Spinal cord (tissue), 10 donors: ENCODE data around the gene FAM118A. TPM values are rescaled to one million over a fixed set of nuclear protein-coding genes. Genes with fewer than 3 reads are reported as not detected.

Source experiments
- DNase-seq, 6 donors: peaks; one replicate each; pipeline versions ENCODE4 v3.0.0 to v3.0.0-alpha.2; 2013 to 2015; ENCODE audit warnings: low spot score in 6 of 6, low read depth in 4 of 6
- H3K27ac ChIP-seq: one replicate; pipeline ENCODE4 v1.5.1; 2013; ENCODE audit warnings: low read depth, low read length, control low read depth
- H3K27me3 ChIP-seq: one replicate; pipeline ENCODE4 v1.6.1; 2013; ENCODE audit warnings: low read length; ENCODE audit not compliant: control insufficient read depth, insufficient read depth
- H3K36me3 ChIP-seq: one replicate; pipeline ENCODE4 v1.6.1; 2013; ENCODE audit warnings: low read length; ENCODE audit not compliant: control insufficient read depth, insufficient read depth
- H3K4me1 ChIP-seq: one replicate; pipeline ENCODE4 v1.6.1; 2013; ENCODE audit warnings: low read length; ENCODE audit not compliant: control insufficient read depth, insufficient read depth
- H3K4me3 ChIP-seq: one replicate; pipeline ENCODE4 v1.5.1; 2013; ENCODE audit warnings: low read depth, low read length, control low read depth
- H3K9me3 ChIP-seq: one replicate; pipeline ENCODE4 v1.6.1; 2013; ENCODE audit warnings: low read length; ENCODE audit not compliant: control insufficient read depth, insufficient read depth
- WGBS: methylation state at CpG from one replicate; pipeline ENCODE4 v1.1.5; 2013; ENCODE audit warnings: missing lambda C conversion rate; ENCODE audit not compliant: insufficient coverage; 5-methylcytosine and 5-hydroxymethylcytosine counted together
- polyA plus RNA-seq, 2 donors: library from polyadenylated mRNA; unstranded; fragments of 120-200 nt; gene quantifications; one replicate each; pipeline ENCODE4 v1.2.1, GENCODE V29; 2013; ENCODE audit not compliant: insufficient read length in 2 of 2
- total RNA-seq, 2 donors: library from RNA; depleted of rRNA in 1 of 2; stranded (reverse); fragments of 120-200 nt in 1 of 2; fragments of >200 nt in 1 of 2; gene quantifications; one replicate each; pipeline versions ENCODE4 v1.2.3 to v1.2.4, GENCODE V29; 2013 to 2014
- donor health status: healthy.

Gene FAM118A
- total and polyA plus RNA-seq, 4 donors: 20.5 to 56.6 (median 35.4) TPM

DNA sequence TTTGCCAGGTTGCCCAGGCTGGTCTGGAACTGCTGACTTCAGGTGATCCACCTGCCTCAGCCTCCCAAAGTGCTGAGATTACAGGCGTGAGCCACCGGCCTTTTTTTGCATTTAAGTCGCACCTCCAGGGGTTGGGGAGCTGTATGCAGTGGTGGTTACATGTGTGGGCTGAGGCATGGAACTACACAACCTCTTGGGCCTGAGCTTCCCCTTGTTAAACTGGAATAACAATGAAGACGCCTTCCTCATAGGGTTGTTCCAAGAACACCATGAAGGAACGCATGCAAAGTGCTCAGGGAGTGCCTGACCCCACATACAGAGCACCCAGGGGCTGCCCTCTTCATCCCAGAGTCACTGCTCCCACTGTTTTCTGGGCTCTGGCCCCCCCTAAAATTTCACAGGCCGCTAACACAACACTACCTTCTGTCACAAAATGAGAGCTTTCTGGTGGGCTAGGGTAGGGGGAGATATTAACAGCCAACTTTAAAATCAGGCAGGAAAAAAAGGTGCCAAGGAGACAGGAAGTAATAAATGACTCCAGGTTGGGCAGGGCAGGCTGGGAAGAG, 1.3 kb upstream of the FAM118A start:
- no peaks in the 10 kb centered on the region for H3K27me3 ChIP-seq
- no peak overlapping the region for H3K4me3 ChIP-seq
- 82% methylated on average over 4 of the region's 6 CpGs for WGBS

DNA sequence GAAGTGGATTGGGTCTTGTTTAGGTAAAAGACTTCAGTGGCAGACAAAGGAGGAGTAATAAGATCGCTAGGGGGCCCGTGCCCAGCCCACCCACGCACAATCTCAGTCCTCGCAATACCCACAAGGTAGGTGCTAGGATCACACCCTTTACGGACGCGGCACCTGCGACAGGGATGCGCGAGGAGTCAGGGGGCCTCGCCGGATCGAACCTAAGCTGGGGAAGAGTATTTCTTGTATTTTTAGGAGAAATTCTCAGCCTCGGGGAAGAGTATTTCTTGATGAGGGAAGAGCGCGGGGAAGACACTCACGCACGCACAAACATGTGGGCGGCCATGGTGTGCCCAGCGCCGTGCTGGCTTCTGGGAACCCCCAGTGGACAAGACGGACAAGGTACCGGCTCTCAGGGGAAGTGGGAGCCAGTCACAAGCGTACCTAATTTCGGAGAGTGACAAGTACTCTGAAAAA, 745 bp upstream of the FAM118A start:
- Histone ChIP-seq H3K4me3 (peak overlapping the region; percentile 75), H3K36me3 (no peaks in the 10 kb centered on the region), H3K4me1 (peaks cover 26% of the 10 kb centered on the region), H3K27ac (peak overlapping the region; percentile 64), H3K27me3 (no peaks in the 10 kb centered on the region), H3K9me3 (no peaks in the 10 kb centered on the region)
- WGBS: 49% methylated on average over 24 of the region's 25 CpGs
- DNase-seq: peak in 1 of 6 donors; percentile 64

More for the DNA sequence above, 1.3 kb upstream of the FAM118A start:
- H3K27ac ChIP-seq: no peak overlapping the region
- no peak for DNase-seq
- H3K36me3 ChIP-seq: no peaks in the 10 kb centered on the region
- no peaks in the 10 kb centered on the region for H3K9me3 ChIP-seq
- peaks cover 26% of the 10 kb centered on the region for H3K4me1 ChIP-seq

DNA sequence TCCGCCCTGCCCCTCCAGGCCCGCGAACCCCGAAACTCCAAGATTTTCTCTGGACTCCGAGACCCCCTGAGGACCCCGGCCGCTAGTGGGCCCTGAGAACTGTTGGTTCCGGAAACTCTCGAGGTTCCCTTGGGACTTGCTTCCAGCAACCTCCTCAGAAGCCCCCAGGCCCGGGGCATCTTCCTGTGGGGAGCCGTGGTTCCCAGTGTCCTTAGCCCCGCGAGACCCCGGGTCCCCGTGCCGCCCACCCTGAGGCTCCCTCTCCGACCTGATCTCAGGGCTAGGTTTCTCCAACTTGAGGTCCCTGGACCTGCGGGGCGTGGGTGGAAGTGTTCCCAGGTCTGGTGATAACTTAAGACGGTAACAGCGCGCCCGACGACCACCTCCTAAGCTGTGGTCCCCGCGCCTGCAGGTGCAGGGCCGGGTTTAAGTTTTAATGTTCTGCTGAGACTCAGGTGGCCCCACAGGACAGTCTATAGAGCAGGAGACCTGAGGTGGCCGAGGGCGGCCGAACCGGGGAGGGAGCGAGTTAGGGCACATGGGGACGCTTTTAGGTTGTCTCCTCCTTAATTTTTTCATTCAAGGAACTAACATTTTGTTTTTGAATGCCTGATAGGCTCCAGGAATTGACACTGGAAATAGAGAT, 720 bp downstream of the FAM118A start:
- Histone ChIP-seq H3K4me1 (peaks cover 26% of the 10 kb centered on the region), H3K27ac (no peak overlapping the region), H3K9me3 (no peaks in the 10 kb centered on the region), H3K36me3 (no peaks in the 10 kb centered on the region), H3K4me3 (peak overlapping the region; percentile 67), H3K27me3 (no peaks in the 10 kb centered on the region)
- peak in 1 of 6 donors; percentile 47 for DNase-seq
- 3% methylated on average over 30 of the region's 33 CpGs for WGBS

DNA sequence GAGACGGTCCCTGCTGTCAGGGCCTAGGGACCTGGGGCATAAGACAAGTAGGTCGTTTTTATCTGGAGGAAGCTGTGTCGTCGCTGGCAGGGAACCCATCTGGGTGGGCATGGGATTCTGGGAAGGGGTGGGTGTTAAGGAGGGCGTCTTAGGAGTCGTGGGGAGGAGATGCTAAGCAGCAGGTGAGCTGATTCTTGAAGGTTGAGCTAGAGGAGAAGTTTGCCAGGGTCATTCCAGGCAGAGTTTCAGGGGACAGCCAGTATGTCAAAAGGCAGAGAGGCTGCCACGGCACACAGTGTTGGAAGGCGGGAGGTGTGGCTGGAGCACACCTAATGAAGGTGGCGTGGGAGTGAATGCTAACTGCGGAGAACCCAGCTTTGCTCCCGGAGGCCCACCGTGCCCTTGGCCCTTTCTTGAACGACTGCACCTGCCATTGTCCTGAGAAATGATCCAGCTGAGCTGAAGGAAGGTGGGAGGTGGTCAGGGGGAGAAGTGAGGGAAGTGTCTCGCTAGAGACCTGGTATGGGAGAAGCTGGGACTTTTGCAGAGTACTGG, 1.3 kb downstream of the FAM118A start:
- peak overlapping the region; percentile 67 for H3K4me3 ChIP-seq
- no peaks in the 10 kb centered on the region for H3K9me3 ChIP-seq
- no peak overlapping the region for H3K27ac ChIP-seq
- no peak for DNase-seq
- no peaks in the 10 kb centered on the region for H3K36me3 ChIP-seq
- H3K27me3 ChIP-seq: no peaks in the 10 kb centered on the region
- WGBS: 55% methylated on average over 14 of the region's 14 CpGs
- peaks cover 26% of the 10 kb centered on the region for H3K4me1 ChIP-seq

DNA sequence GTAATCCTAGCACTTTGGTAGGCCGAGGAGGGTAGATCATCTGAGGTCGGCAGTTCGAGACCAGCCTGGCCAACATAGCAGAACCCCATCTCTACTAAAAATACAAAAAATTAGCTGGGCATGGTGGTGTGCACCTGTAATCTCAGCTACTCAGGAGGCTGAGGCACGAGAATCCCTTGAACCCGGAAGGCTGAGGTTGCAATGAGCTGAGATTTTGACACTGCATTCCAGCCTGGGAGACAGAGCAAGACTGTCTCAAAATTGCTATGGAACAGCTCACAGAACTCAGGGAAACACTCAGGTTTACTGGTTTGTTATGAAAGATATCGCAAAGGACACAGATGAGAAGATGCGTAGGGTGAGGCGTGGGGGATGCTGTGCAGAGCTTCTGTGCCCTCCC, 2.7 kb downstream of the FAM118A start:
- Histone ChIP-seq H3K27ac (no peak overlapping the region), H3K36me3 (no peaks in the 10 kb centered on the region), H3K4me3 (no peak overlapping the region), H3K9me3 (no peaks in the 10 kb centered on the region), H3K4me1 (peaks cover 30% of the 10 kb centered on the region), H3K27me3 (no peaks in the 10 kb centered on the region)
- WGBS: 79% methylated on average over 5 of the region's 8 CpGs
- no peak for DNase-seq

DNA sequence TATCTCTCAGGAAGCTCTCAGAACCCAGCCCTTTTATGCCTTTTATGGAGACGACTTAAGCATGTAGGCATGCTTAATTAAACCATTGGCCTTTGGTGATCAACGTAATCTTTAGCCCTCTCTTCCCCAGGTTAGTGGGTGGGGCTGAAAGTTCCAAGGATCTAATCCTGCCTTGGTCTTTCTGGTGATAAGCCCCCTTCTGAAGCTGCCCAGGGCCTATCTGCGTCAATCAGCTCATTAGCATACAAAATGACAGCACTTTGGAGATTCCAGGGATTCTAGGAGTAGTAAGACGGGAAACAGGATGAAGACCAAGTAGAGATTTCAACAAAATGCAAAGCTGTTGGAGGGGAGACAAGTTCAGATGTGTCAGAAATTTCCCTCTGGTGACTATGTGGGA, 3.1 kb downstream of the FAM118A start:
- Histone ChIP-seq H3K9me3 (no peaks in the 10 kb centered on the region), H3K4me3 (no peak overlapping the region), H3K27ac (no peak overlapping the region), H3K36me3 (no peaks in the 10 kb centered on the region), H3K4me1 (peaks cover 34% of the 10 kb centered on the region), H3K27me3 (no peaks in the 10 kb centered on the region)
- DNase-seq: no peak
- 86% methylated on average over 3 of the region's 4 CpGs for WGBS

DNA sequence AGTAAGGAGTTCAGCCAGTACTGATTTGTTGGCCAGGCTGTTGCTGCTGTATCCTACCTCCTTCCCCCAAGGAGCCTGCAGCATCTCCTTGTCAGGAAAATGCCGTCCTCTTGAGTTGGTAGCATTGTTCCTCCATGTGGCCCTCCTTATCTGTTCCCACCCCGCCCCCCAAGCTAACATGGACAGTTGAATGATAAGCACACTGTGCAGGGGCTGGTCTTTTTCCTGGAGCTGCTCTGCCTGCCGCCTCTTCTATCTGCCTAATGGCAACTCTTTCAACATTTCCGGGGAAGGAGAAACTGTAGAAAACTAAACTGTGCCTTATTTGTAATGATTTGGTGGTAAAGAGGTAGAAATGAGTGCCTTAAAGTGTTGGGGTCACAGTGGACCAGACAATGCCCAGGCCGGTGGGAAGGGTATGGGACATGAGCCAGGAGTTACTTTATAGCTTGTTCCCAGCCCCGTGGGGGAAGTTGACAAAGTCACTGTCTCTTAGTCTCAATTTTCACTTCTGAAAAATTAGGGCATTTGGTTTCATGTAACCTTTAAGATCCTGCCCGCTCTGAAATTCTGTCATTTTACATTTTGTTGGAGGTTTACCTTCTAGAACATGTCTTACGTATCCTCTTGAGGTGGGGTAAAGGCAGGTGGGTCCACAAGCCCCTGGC, 4.5 kb downstream of the FAM118A start:
- Histone ChIP-seq H3K9me3 (no peaks in the 10 kb centered on the region), H3K27ac (no peak overlapping the region), H3K4me3 (no peak overlapping the region), H3K4me1 (peaks cover 31% of the 10 kb centered on the region), H3K27me3 (no peaks in the 10 kb centered on the region), H3K36me3 (no peaks in the 10 kb centered on the region)
- no peak for DNase-seq
- 71% methylated on average over 4 of the region's 8 CpGs for WGBS

DNA sequence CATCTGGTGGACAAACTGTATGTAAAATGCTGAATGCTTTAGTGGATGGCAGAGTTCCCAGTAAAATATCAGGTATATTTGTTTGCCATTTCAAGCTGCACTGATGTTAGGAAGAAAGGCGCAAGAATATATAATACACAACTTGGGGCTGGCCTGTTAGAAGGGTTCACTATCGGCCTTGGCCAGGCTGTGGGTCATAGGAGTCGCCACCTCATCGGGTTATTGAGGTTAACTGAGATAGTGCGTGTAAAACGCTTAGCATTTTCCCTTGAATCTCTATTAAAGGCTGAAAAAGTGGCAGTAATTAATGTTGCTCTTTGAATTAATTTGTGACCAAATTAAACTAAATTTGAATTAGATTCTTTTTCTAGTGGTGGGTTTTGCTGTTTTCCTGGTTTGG, 5.1 kb downstream of the FAM118A start:
- H3K4me1 ChIP-seq: peaks cover 30% of the 10 kb centered on the region
- no CpG with 5 or more reads among the region's 6 CpGs for WGBS
- H3K27ac ChIP-seq: no peak overlapping the region
- H3K4me3 ChIP-seq: no peak overlapping the region
- H3K36me3 ChIP-seq: no peaks in the 10 kb centered on the region
- H3K27me3 ChIP-seq: no peaks in the 10 kb centered on the region
- no peaks in the 10 kb centered on the region for H3K9me3 ChIP-seq
- DNase-seq: no peak

DNA sequence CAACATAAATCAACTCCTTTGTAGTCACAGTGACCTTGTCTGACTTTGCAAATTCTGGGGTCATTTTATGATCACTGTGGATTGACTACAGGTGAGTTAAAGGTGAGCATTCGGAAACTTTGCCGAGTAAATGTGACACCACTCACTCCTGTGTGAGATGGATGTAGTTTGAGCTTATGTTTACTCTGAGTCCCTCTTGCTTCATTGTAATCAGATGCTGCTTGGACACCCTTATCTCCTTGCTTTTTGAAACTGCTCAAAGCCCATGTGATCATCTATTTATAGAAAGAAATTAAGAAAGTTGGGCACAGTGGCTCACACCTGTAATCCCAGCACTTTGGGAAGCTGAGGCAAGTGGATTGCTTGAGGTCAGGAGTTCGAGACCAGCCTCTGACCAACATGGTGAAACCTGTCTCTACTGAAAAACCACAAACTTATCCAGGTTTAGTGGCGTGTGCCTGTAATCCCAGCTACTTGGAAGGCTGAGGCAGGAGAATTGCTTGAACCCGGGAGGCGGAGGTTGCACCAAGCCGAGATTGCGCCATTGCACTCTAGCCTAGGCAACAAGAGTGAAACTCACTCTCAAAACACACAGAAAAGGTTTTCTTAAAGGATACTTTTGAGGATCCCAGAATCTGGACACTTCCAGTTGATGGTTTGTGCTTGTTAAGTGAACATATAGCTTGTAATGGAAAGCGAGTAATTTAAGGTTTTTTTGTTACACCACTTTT, 7.2 kb downstream of the FAM118A start:
- no peaks in the 10 kb centered on the region for H3K36me3 ChIP-seq
- no peaks in the 10 kb centered on the region for H3K9me3 ChIP-seq
- no peak for DNase-seq
- WGBS: 100% methylated on average over 2 of the region's 9 CpGs
- H3K27ac ChIP-seq: peak overlapping the region; percentile 78
- H3K4me3 ChIP-seq: no peak overlapping the region
- peaks cover 15% of the 10 kb centered on the region for H3K4me1 ChIP-seq
- H3K27me3 ChIP-seq: no peaks in the 10 kb centered on the region
